ENCODE data around the gene BLOC1S3.

The BLOC1S3 gene

DNA sequence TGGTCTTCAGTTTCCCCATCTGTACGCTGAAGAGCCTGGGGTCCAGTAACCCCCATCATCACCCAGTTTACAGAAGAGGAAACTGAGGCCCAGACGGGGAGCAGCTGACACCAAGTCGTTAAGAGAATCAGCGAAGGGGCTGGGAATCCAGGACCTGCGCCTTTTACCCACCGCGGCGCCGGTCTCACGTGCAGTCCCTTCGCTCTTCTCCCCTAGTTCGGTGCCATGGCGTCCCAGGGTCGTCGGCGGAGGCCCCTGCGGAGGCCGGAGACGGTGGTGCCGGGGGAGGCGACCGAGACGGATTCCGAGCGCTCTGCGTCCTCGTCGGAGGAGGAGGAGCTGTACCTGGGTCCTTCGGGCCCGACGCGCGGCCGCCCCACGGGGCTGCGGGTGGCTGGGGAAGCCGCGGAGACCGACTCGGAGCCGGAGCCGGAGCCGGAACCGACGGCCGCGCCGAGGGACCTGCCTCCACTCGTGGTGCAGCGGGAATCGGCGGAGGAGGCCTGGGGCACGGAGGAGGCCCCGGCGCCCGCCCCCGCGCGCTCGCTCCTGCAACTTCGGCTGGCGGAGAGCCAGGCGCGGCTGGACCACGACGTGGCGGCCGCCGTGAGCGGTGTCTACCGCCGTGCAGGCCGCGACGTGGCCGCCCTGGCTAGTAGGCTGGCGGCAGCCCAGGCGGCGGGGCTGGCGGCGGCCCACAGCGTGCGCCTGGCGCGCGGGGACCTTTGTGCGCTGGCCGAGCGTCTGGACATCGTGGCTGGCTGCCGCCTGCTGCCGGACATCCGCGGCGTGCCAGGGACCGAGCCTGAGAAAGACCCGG lies 698 bp downstream of the BLOC1S3 start:
- peak overlapping the region; percentile 83 to 92 (median 88) for H3K9ac ChIP-seq
- peaks cover 45 to 69% (median 56%) of the 10 kb centered on the region in 10 experiments for H3K4me1 ChIP-seq
- H3K4me3 ChIP-seq = peak overlapping the region; percentile 83 to 98 (median 90)
- H3K27ac ChIP-seq = peak overlapping the region; percentile 76 to 88 (median 84)
- no peak for TF ChIP-seq Cebpa-rat (IDR thresholded peaks at IDR 0.05)
- H3K36me3 ChIP-seq = peaks cover 5 to 27% (median 10%) of the 10 kb centered on the region in 11 experiments; a peak in 16 of 22 replicates
- H3K9me3 ChIP-seq (replicated peaks in 1 of 11) = no peaks in the 10 kb centered on the region
- H4K20me1 ChIP-seq = peaks cover 13 to 48% (median 34%) of the 10 kb centered on the region in 11 experiments; a peak in 18 of 22 replicates
- H3K4me2 ChIP-seq = peak overlapping the region; percentile 96 to 100 (median 98)
- no peaks in the 10 kb centered on the region for H3K27me3 ChIP-seq

DNA sequence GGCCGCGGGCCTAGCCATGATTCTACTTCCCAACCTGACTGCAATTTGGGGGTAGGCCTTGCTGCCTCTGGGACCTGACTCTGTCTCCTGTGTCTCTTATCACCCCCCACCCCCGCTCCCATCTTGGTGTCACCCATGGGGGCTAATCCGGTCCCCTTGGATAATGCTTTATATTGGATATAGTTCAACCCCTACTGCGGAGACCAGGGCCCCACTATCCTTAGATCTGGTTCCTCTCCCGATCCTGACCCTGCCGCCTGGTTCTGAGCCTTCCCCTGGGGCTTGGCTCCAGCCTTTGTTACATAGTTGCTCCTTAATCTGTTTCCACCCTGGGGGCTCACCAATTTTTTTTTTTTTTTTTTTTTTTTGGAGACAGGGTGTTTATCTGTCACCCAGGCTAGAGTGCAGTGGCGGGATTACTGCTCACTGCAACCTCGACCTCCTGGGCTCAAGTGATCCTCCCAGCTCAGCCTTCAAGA lies 1.3 kb downstream of the BLOC1S3 start:
- Histone ChIP-seq H3K4me3 (peak overlapping the region; percentile 83 to 98 (median 90)), H3K9me3 (replicated peaks in 1 of 11) (no peaks in the 10 kb centered on the region), H3K27me3 (no peaks in the 10 kb centered on the region), H3K36me3 (peaks cover 5 to 27% (median 10%) of the 10 kb centered on the region in 11 experiments; a peak in 16 of 22 replicates), H3K4me2 (peak overlapping the region; percentile 96 to 100 (median 98)), H3K4me1 (peaks cover 47 to 70% (median 58%) of the 10 kb centered on the region in 10 experiments), H3K27ac (peak overlapping the region; percentile 76 to 88 (median 84)), H4K20me1 (peaks cover 13 to 50% (median 34%) of the 10 kb centered on the region in 11 experiments; a peak in 18 of 22 replicates), H3K9ac (peak overlapping the region; percentile 83 to 92 (median 88))
- no peak for TF ChIP-seq Cebpa-rat (IDR thresholded peaks at IDR 0.05)

- Histone ChIP-seq H3K27me3 (no peaks in the 10 kb centered on the region), H3K9me3 (replicated peaks in 1 of 11) (no peaks in the 10 kb centered on the region), H3K9ac (peak overlapping the region in 10 of 11 experiments; percentile 43 to 92 (median 88); a peak in 20 of 22 replicates), H3K27ac (peak overlapping the region in 1 of 11 experiments; percentile 84; a peak in 2 of 22 replicates), H3K4me2 (peak overlapping the region; percentile 96 to 100 (median 98)), H3K4me3 (peak overlapping the region in 8 of 10 experiments; percentile 1 to 98 (median 91); a peak in 8 of 20 replicates), H4K20me1 (peaks cover 13 to 60% (median 36%) of the 10 kb centered on the region in 11 experiments; a peak in 18 of 22 replicates), H3K4me1 (peaks cover 50 to 71% (median 61%) of the 10 kb centered on the region in 10 experiments), H3K36me3 (peaks cover 5 to 27% (median 10%) of the 10 kb centered on the region in 11 experiments; a peak in 16 of 22 replicates)
- no peak for TF ChIP-seq Cebpa-rat (IDR thresholded peaks at IDR 0.05)
These were observed 2.4 kb downstream of the BLOC1S3 start for GRCh38 chr19:45180936-45181335.

DNA sequence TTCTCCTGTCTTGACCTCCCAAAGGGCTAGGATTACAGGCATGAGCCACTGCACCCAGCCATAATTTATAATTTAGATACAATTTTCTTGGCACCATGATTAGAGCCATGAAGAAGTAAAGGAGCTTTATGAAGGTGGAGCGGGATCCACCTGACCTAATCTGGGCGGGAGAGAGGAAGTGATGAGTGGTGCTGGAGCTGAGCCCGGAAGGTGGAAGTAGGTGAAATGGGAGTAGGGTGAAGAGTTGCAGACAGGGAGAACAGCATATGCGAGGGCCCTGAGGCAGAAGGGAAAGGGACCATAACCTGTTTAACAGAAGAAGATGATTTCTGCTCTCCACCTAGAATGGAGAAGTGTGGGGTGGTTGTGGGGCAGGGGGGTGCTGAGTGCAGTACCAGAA lies 4.2 kb downstream of the BLOC1S3 start:
- no peak overlapping the region for H3K9ac ChIP-seq
- TF ChIP-seq Cebpa-rat (IDR thresholded peaks at IDR 0.05) = no peak
- H3K36me3 ChIP-seq = peaks cover 5 to 27% (median 10%) of the 10 kb centered on the region in 11 experiments; a peak in 16 of 22 replicates
- no peaks in the 10 kb centered on the region for H3K9me3 ChIP-seq (replicated peaks in 1 of 11)
- no peak overlapping the region for H3K4me3 ChIP-seq
- H3K4me2 ChIP-seq = peak overlapping the region in 3 of 11 experiments; percentile 6 to 34 (median 7); a peak in 1 of 22 replicates
- no peaks in the 10 kb centered on the region for H3K27me3 ChIP-seq
- H3K4me1 ChIP-seq = peaks cover 39 to 55% (median 47%) of the 10 kb centered on the region in 10 experiments
- H3K27ac ChIP-seq = no peak overlapping the region
- H4K20me1 ChIP-seq = peaks cover 13 to 62% (median 36%) of the 10 kb centered on the region in 11 experiments; a peak in 18 of 22 replicates

GRCh38 chr19:45184115-45184514 lies 5.5 kb downstream of the BLOC1S3 start:
- Histone ChIP-seq H3K4me2 (peak overlapping the region; percentile 19 to 69 (median 52); a peak in 21 of 22 replicates), H4K20me1 (peaks cover 13 to 62% (median 36%) of the 10 kb centered on the region in 11 experiments; a peak in 18 of 22 replicates)
- TF ChIP-seq Cebpa-rat (IDR thresholded peaks at IDR 0.05) = no peak

GRCh38 chr19:45186509-45187334 lies 8.1 kb downstream of the BLOC1S3 start:
- H3K4me3 ChIP-seq = no peak overlapping the region
- H3K4me2 ChIP-seq = peak overlapping the region in 1 of 11 experiments; percentile 32; a peak in 1 of 22 replicates
- H4K20me1 ChIP-seq = peaks cover 0 to 39% (median 10%) of the 10 kb centered on the region in 11 experiments; a peak in 13 of 22 replicates
- peaks cover 16 to 34% (median 23%) of the 10 kb centered on the region in 10 experiments for H3K4me1 ChIP-seq
- H3K9ac ChIP-seq = no peak overlapping the region; a peak in 1 of 22 replicates
- no peaks in the 10 kb centered on the region for H3K27me3 ChIP-seq
- TF ChIP-seq Cebpa-rat (IDR thresholded peaks at IDR 0.05) = no peak
- H3K9me3 ChIP-seq (replicated peaks in 1 of 11) = peaks cover 0 to 12% (median 0%) of the 10 kb centered on the region in 11 experiments; a peak in 1 of 22 replicates
- H3K36me3 ChIP-seq = peaks cover 0 to 13% (median 5%) of the 10 kb centered on the region in 11 experiments; a peak in 12 of 22 replicates
- H3K27ac ChIP-seq = no peak overlapping the region

More at GRCh38 chr19:45184115-45184514, 5.5 kb downstream of the BLOC1S3 start:
- H3K9me3 ChIP-seq (replicated peaks in 1 of 11) = no peaks in the 10 kb centered on the region
- H3K36me3 ChIP-seq = peaks cover 5 to 27% (median 10%) of the 10 kb centered on the region in 11 experiments; a peak in 16 of 22 replicates
- H3K4me3 ChIP-seq = no peak overlapping the region
- H3K27ac ChIP-seq = no peak overlapping the region
- peaks cover 39 to 55% (median 47%) of the 10 kb centered on the region in 10 experiments for H3K4me1 ChIP-seq
- no peaks in the 10 kb centered on the region for H3K27me3 ChIP-seq
- H3K9ac ChIP-seq = no peak overlapping the region

GRCh38 chr19:45187421-45188100 lies 9.0 kb downstream of the BLOC1S3 start:
- Histone ChIP-seq H3K4me2 (peak overlapping the region in 1 of 11 experiments; percentile 32; a peak in 1 of 22 replicates), H3K27ac (no peak overlapping the region), H3K4me1 (peaks cover 16 to 32% (median 20%) of the 10 kb centered on the region in 10 experiments), H3K27me3 (no peaks in the 10 kb centered on the region), H3K36me3 (peaks cover 0 to 5% (median 0%) of the 10 kb centered on the region in 11 experiments; a peak in 1 of 22 replicates), H3K9ac (no peak overlapping the region; a peak in 1 of 22 replicates), H3K9me3 (replicated peaks in 1 of 11) (peaks cover 0 to 12% (median 0%) of the 10 kb centered on the region in 11 experiments; a peak in 1 of 22 replicates), H3K4me3 (no peak overlapping the region), H4K20me1 (peaks cover 0 to 33% (median 5%) of the 10 kb centered on the region in 11 experiments; a peak in 9 of 22 replicates)
- TF ChIP-seq Cebpa-rat (IDR thresholded peaks at IDR 0.05) = no peak
